Measurements from ENCODE around the gene ABCC8.

ABCC8 gene

DNA sequence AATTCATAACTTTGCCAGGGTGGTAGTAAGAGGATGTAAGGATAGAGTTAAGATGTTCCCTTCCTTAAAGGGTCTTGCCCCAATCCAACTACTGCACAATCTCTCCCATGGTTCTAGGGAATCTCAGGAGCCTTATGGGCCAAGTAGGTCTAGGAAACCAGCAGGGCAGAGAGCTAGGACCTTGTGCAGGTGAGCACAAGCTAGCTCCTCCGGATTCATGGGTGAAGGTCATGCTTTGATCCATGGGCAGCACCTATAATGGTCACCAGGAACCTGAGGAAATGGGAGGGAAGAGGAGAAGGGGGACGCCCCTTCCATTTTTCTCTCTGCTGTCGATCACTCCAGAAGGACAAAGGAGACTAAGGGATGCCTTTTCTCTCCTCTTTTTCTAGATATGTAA lies 105.0 kb downstream of the ABCC8 start:
- Histone ChIP-seq H3K27me3 (ENCODE audit: insufficient read depth, low read depth) (no peaks in the 10 kb centered on the region), H3K4me1 (ENCODE audit: low read depth, poor library complexity, severe bottlenecking) (no peaks in the 10 kb centered on the region), H2AFZ (ENCODE audit: low read depth) (no peak overlapping the region), H3K36me3 (ENCODE audit: insufficient read depth) (no peaks in the 10 kb centered on the region), H3K4me3 (IDR thresholded peaks at IDR 0.05; ENCODE audit: insufficient read depth, low read depth, low read length) (no peak overlapping the region), H4K20me1 (ENCODE audit: insufficient read depth) (no peaks in the 10 kb centered on the region), H3K79me2 (ENCODE audit: insufficient read depth, low read depth) (no peaks in the 10 kb centered on the region), H3K4me2 (no peak overlapping the region), H3K9ac (no peak overlapping the region), H3K27ac (no peak overlapping the region)
- no peak for TF ChIP-seq CTCF (conservative IDR thresholded peaks at IDR 0.05; ENCODE audit: low read depth, low read length)

GRCh38 chr11:17369684-17370243 lies 106.9 kb downstream of the ABCC8 start:
- Histone ChIP-seq H3K27ac (no peak overlapping the region), H3K36me3 (ENCODE audit: insufficient read depth) (no peaks in the 10 kb centered on the region), H3K4me2 (no peak overlapping the region), H4K20me1 (ENCODE audit: insufficient read depth) (no peaks in the 10 kb centered on the region), H3K9ac (no peak overlapping the region), H3K4me3 (IDR thresholded peaks at IDR 0.05; ENCODE audit: insufficient read depth, low read depth, low read length) (no peak overlapping the region), H3K27me3 (ENCODE audit: insufficient read depth, low read depth) (no peaks in the 10 kb centered on the region), H3K4me1 (ENCODE audit: low read depth, poor library complexity, severe bottlenecking) (no peaks in the 10 kb centered on the region), H3K79me2 (ENCODE audit: insufficient read depth, low read depth) (no peaks in the 10 kb centered on the region), H2AFZ (ENCODE audit: low read depth) (no peak overlapping the region)
- no peak for TF ChIP-seq CTCF (conservative IDR thresholded peaks at IDR 0.05; ENCODE audit: low read depth, low read length)

DNA sequence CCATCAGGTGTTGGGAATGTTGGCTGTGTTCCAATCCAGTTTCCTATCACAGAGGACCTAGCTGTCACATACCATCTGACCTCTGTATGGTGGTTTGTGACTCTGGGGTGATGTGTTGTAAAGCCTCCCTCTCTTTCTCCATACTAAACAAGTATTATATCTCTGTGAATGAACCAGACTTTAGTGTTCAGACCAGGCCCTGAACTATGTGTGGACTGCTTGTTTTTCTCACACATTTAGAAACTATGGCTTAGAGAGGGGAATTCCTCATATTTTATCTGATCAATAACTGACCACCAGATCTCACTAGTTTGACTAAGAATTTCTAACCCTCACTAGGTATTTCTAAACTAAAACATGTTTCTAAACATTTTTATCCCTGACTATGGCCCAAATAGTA lies 107.6 kb downstream of the ABCC8 start:
- Histone ChIP-seq H3K27me3 (ENCODE audit: insufficient read depth, low read depth) (no peaks in the 10 kb centered on the region), H3K79me2 (ENCODE audit: insufficient read depth, low read depth) (no peaks in the 10 kb centered on the region)

GRCh38 chr11:17368551-17368950 lies 108.1 kb downstream of the ABCC8 start:
- Histone ChIP-seq H3K4me3 (IDR thresholded peaks at IDR 0.05; ENCODE audit: insufficient read depth, low read depth, low read length) (no peak overlapping the region), H3K27me3 (ENCODE audit: insufficient read depth, low read depth) (no peaks in the 10 kb centered on the region), H3K79me2 (ENCODE audit: insufficient read depth, low read depth) (no peaks in the 10 kb centered on the region), H3K4me2 (no peak overlapping the region), H3K36me3 (ENCODE audit: insufficient read depth) (no peaks in the 10 kb centered on the region), H4K20me1 (ENCODE audit: insufficient read depth) (no peaks in the 10 kb centered on the region), H3K4me1 (ENCODE audit: low read depth, poor library complexity, severe bottlenecking) (no peaks in the 10 kb centered on the region), H2AFZ (ENCODE audit: low read depth) (no peak overlapping the region), H3K27ac (no peak overlapping the region), H3K9ac (no peak overlapping the region)
- TF ChIP-seq CTCF (conservative IDR thresholded peaks at IDR 0.05; ENCODE audit: low read depth, low read length): no peak

More for the DNA sequence above, 107.6 kb downstream of the ABCC8 start:
- TF ChIP-seq CTCF (conservative IDR thresholded peaks at IDR 0.05; ENCODE audit: low read depth, low read length): no peak
- H4K20me1 ChIP-seq (ENCODE audit: insufficient read depth): no peaks in the 10 kb centered on the region
- no peak overlapping the region for H3K9ac ChIP-seq
- no peak overlapping the region for H3K4me2 ChIP-seq
- H3K27ac ChIP-seq: no peak overlapping the region
- no peak overlapping the region for H2AFZ ChIP-seq (ENCODE audit: low read depth)
- H3K4me3 ChIP-seq (IDR thresholded peaks at IDR 0.05; ENCODE audit: insufficient read depth, low read depth, low read length): no peak overlapping the region
- H3K36me3 ChIP-seq (ENCODE audit: insufficient read depth): no peaks in the 10 kb centered on the region
- H3K4me1 ChIP-seq (ENCODE audit: low read depth, poor library complexity, severe bottlenecking): no peaks in the 10 kb centered on the region

Data from KMS-11 (cell line).